HepG2 (cell line): Measurements from ENCODE around the gene CLPX. TPM values are rescaled to one million over a fixed set of nuclear protein-coding genes. Genes with fewer than 3 reads are reported as not detected.

Source experiments
- ATAC-seq: fragments of 200-7000 bp; cut with Tn5 transposase; 3 replicates; pipeline ENCODE4 v1.9.1; 2020; ENCODE audit warnings: mild to moderate bottlenecking, moderate library complexity
- BruUV-seq: library from RNA; stranded (reverse); fragments of 400-500 nt; replicated peaks from 2 replicates; lab custom pipeline; 2021; lab: Mats Ljungman, UMichigan
- CTCF ChIA-PET: fragments of 300-600 bp; formaldehyde crosslinking; extraction: SDS; loops from one replicate; lab custom pipeline; 2021; ENCODE audit warnings: low total read pairs, inconsistent platforms, low intra/inter-chr PET ratio; lab: Yijun Ruan, JAX
- POLR2A ChIA-PET: fragments of 350-600 bp; sonication (Branson Sonifier 250); formaldehyde crosslinking; loops from one replicate; lab custom pipeline; 2020; ENCODE audit warnings: antibody characterized with exemption, inconsistent platforms; lab: Yijun Ruan, JAX
- DNase-seq: peaks from one replicate; pipeline ENCODE4 v3.0.0-alpha.2; 2015; ENCODE audit warnings: low spot score
- FAIRE-seq: peaks from 3 replicates; lab custom pipeline; 2011; peaks lifted over from hg19 to GRCh38; lab: Jason Lieb, UNC
- H2AFZ ChIP-seq: one replicate; pipeline ENCODE4 v1.6.1; 2011; ENCODE audit warnings: low read length, inconsistent platforms
- H3K27ac ChIP-seq: fragments of 300-600 bp; 3 replicates; pipeline ENCODE4 v1.8.0; 2011; ENCODE audit warnings: mixed run types, mild to moderate bottlenecking, mixed read lengths, low read length, inconsistent platforms; ENCODE audit not compliant: insufficient read depth; ENCODE audit errors: extremely low read length
- H3K27me3 ChIP-seq, 2 experiments: fragments of 200-600 bp in 1 of 2; 2 replicates in 1 of 2; 3 replicates in 1 of 2; pipeline versions ENCODE4 v1.6.0 to v1.8.0; 2011; ENCODE audit warnings: low read length in 2 of 2, mild to moderate bottlenecking in 2 of 2, moderate library complexity in 2 of 2, inconsistent platforms in 1 of 2; ENCODE audit not compliant: insufficient read depth in 2 of 2, control insufficient read depth in 1 of 2
- H3K36me3 ChIP-seq, 2 experiments: fragments of 200-600 bp in 1 of 2; replicated peaks in 1 of 2; 2 replicates in 1 of 2; 3 replicates in 1 of 2; pipeline versions ENCODE4 v1.5.1 to v1.8.0; 2011; ENCODE audit warnings: low read length in 2 of 2, inconsistent platforms in 1 of 2; ENCODE audit not compliant: insufficient read depth in 2 of 2, control insufficient read depth in 1 of 2
- H3K4me1 ChIP-seq: 2 replicates; pipeline ENCODE4 v1.5.1; 2012; ENCODE audit warnings: low read length, inconsistent platforms; ENCODE audit not compliant: insufficient read depth
- H3K4me2 ChIP-seq: 2 replicates; pipeline ENCODE4 v1.6.0; 2011; ENCODE audit warnings: low read depth, low read length, inconsistent platforms
- H3K4me3 ChIP-seq, 3 experiments: fragments of 200-600 bp in 1 of 3; sonication (generic), shearing (Covaris generic) in 1 of 3; replicated peaks in 1 of 3; 2 replicates each; pipeline ENCODE4 v1.5.1; 2011 to 2016; ENCODE audit warnings: low read length in 3 of 3, inconsistent platforms in 2 of 3, low read depth in 2 of 3, mild to moderate bottlenecking in 2 of 3, control low read depth in 1 of 3, mixed read lengths in 1 of 3; ENCODE audit not compliant: insufficient read depth in 1 of 3
- H3K79me2 ChIP-seq: one replicate; pipeline ENCODE4 v1.6.1; 2011; ENCODE audit warnings: low read length, inconsistent platforms; ENCODE audit not compliant: insufficient read depth
- H3K9ac ChIP-seq: 2 replicates; pipeline ENCODE4 v1.6.0; 2011; ENCODE audit warnings: mild to moderate bottlenecking, low read depth, low read length, inconsistent platforms; ENCODE audit not compliant: insufficient read depth
- H3K9me3 ChIP-seq: 2 replicates; pipeline ENCODE4 v1.5.1; 2012; ENCODE audit warnings: mild to moderate bottlenecking, low read length
- H4K20me1 ChIP-seq: 2 replicates; pipeline ENCODE4 v1.6.0; 2011; ENCODE audit warnings: inconsistent platforms, mild to moderate bottlenecking, low read length, moderate library complexity; ENCODE audit not compliant: insufficient read depth
- ATF1 ChIP-seq: IDR thresholded peaks from 2 replicates; pipeline ENCODE4 v1.6.1; 2016; ENCODE audit warnings: mild to moderate bottlenecking, control low read depth
- DNMT3B ChIP-seq: conservative IDR thresholded peaks from 2 replicates; pipeline ENCODE4 v1.6.1; 2016; ENCODE audit warnings: missing biosample characterization, control low read depth
- FOSL1 ChIP-seq: sonication (generic); formaldehyde crosslinking; IDR thresholded peaks from 2 replicates; pipeline ENCODE4 v1.9.0; 2021; ENCODE audit warnings: missing genetic modification reagents, borderline replicate concordance
- FOSL2 ChIP-seq: sonication (generic); formaldehyde crosslinking; IDR thresholded peaks from 2 replicates; pipeline ENCODE4 v1.4.0; 2020; ENCODE audit warnings: missing genetic modification reagents
- MXD3 ChIP-seq: IDR thresholded peaks from 2 replicates; pipeline ENCODE4 v1.6.1; 2016; ENCODE audit warnings: mild to moderate bottlenecking, missing biosample characterization, missing genetic modification reagents
- REST ChIP-seq, 2 experiments: IDR thresholded peaks; 2 replicates each; pipeline ENCODE4 v1.6.1; 2011 to 2012; ENCODE audit warnings: low read length in 2 of 2, borderline replicate concordance in 1 of 2, low read depth in 1 of 2, mild to moderate bottlenecking in 1 of 2, moderate library complexity in 1 of 2
- SP1 ChIP-seq, 2 experiments: fragments of 450-650 bp in 1 of 2; sonication (generic) in 1 of 2; formaldehyde crosslinking in 1 of 2; IDR thresholded peaks; 2 replicates each; pipeline versions ENCODE4 v1.4.0 to v1.6.1; 2016 to 2020; ENCODE audit warnings: missing genetic modification reagents in 1 of 2
- ZEB1 ChIP-seq: IDR thresholded peaks from 2 replicates; pipeline ENCODE4 v1.6.1; 2012; ENCODE audit warnings: mild to moderate bottlenecking, low read depth, inconsistent platforms; ENCODE audit not compliant: insufficient replicate concordance
- ZMYM2 ChIP-seq: sonication (generic); formaldehyde crosslinking; IDR thresholded peaks from 2 replicates; pipeline ENCODE4 v1.8.0; 2022; ENCODE audit warnings: mild to moderate bottlenecking, missing genetic modification reagents
- ZMYM3 ChIP-seq: sonication (generic); formaldehyde crosslinking; IDR thresholded peaks from 2 replicates; pipeline ENCODE4 v1.5.1; 2020; ENCODE audit warnings: mild to moderate bottlenecking, missing genetic modification reagents
- ZNF335 ChIP-seq: sonication (generic); formaldehyde crosslinking; IDR thresholded peaks from 2 replicates; pipeline ENCODE4 v1.4.0; 2020; ENCODE audit warnings: missing genetic modification reagents
- ZNF777 ChIP-seq: sonication (generic); formaldehyde crosslinking; IDR thresholded peaks from 2 replicates; pipeline ENCODE4 v1.4.0; 2020; ENCODE audit warnings: missing genetic modification reagents
- ZNF878 ChIP-seq: sonication (generic); formaldehyde crosslinking; IDR thresholded peaks from 2 replicates; pipeline ENCODE4 v1.8.1; 2023; ENCODE audit warnings: mild to moderate bottlenecking, missing genetic modification reagents, moderate library complexity
- ZSCAN12 ChIP-seq: sonication (generic); formaldehyde crosslinking; IDR thresholded peaks from 2 replicates; pipeline ENCODE4 v1.9.0; 2021; ENCODE audit warnings: mild to moderate bottlenecking, missing genetic modification reagents
- ZSCAN31 ChIP-seq: sonication (generic); formaldehyde crosslinking; IDR thresholded peaks from 2 replicates; pipeline ENCODE4 v1.5.0; 2020; ENCODE audit warnings: low read depth, mild to moderate bottlenecking, missing genetic modification reagents
- WGBS: methylation state at CpG from one replicate; pipeline ENCODE4 v1.1.6; 2017; ENCODE audit warnings: low lambda C conversion rate; 5-methylcytosine and 5-hydroxymethylcytosine counted together
- in situ Hi-C: cut with HindIII; loops from 2 replicates; pipeline ENCODE4 v1.10.0; 2017; ENCODE audit warnings: low pct_unique_long_range_greater_than_20kb; ENCODE audit not compliant: extremely low pct_ligation_motif_present
- intact Hi-C: fragments of 100-400 bp; cut with micrococcal nuclease; formaldehyde crosslinking; loops from one replicate; pipeline ENCODE4 v1.10.0; 2022; ENCODE audit not compliant: unreplicated experiment
- polyA plus RNA-seq, 8 experiments: library from polyadenylated mRNA; depleted of rRNA in 3 of 8; stranded (reverse) in 7 of 8; unstranded in 1 of 8; fragments of >200 nt; fragmentation: Illumina TruSeq in 4 of 8; extraction: Trizol in 4 of 8; gene quantifications; 2 replicates each; pipeline versions ENCODE4 v1.2.1 to v1.2.3, GENCODE V29; 2011 to 2016; ENCODE audit warnings: low read depth in 4 of 8, missing spikeins in 1 of 8, mixed read lengths in 1 of 8; ENCODE audit not compliant: insufficient read depth in 1 of 8
- total RNA-seq, 5 experiments: library from RNA; depleted of rRNA; stranded (reverse); fragments of >200 nt; fragmentation: Illumina TruSeq; extraction: Trizol; gene quantifications; 2 replicates each; pipeline ENCODE4 v1.2.3, GENCODE V29; 2016; ENCODE audit warnings: low read depth in 1 of 5

CLPX gene
- total and polyA plus RNA-seq, 2 of the 13 experiments (the other 11 are each of a cell fraction or from before 2014, with no cell fraction given) = 33.9 to 61.3 TPM

GRCh38 chr15:65197337-65197645 is 12.1 kb upstream of the CLPX start:
- BruUV-seq = no TSS peak
- TF ChIP-seq ZSCAN31 (CRISPR knock-in tag) = no peak
- TF ChIP-seq DNMT3B (CRISPR knock-in tag) = no peak
- TF ChIP-seq REST (IDR thresholded peaks at IDR 0.05; ENCODE audit: borderline replicate concordance in 1 of 2, low read depth in 1 of 2, low read length in 2 of 2) = no peak
- TF ChIP-seq FOSL2 (CRISPR knock-in tag) = no peak
- TF ChIP-seq ZEB1 = no peak
- TF ChIP-seq ZNF335 (CRISPR knock-in tag) = no peak
- TF ChIP-seq ATF1 = no peak
- no peak for TF ChIP-seq SP1 (IDR thresholded peaks at IDR 0.05)
- TF ChIP-seq SP1 (CRISPR knock-in tag; IDR thresholded peaks at IDR 0.05) = no peak
- no peak for TF ChIP-seq ZNF777 (CRISPR knock-in tag)
- no peak for TF ChIP-seq ZSCAN12 (CRISPR knock-in tag)
- no peak for TF ChIP-seq ZMYM2 (CRISPR knock-in tag)
- TF ChIP-seq MXD3 = no peak
- TF ChIP-seq ZNF878 (CRISPR knock-in tag) = no peak
- no peak for TF ChIP-seq ZMYM3
- no peak for TF ChIP-seq FOSL1 (CRISPR knock-in tag)
- peaks cover 2 to 3% of the 10 kb centered on the region in 2 experiments; a peak in 3 of 5 replicates for H3K27me3 ChIP-seq

More at GRCh38 chr15:65197337-65197645, 12.1 kb upstream of the CLPX start:
- H3K4me2 ChIP-seq = no peak overlapping the region
- POLR2A ChIA-PET = no interaction called here
- in situ Hi-C loops = loop anchor here (5.0 kb wide), 1 partner anchor 75 kb away; no protein-coding TSS in a partner anchor
- 62% methylated on average over 8 of the region's 8 CpGs for WGBS
- no peak overlapping the region for H3K4me3 ChIP-seq
- H3K4me1 ChIP-seq = peaks cover 6% of the 10 kb centered on the region; the same call in 1 of the 2 replicates
- H3K27ac ChIP-seq = no peak overlapping the region
- ATAC-seq (no peak), DNase-seq (no peak), FAIRE-seq (no peak)
- H3K36me3 ChIP-seq = no peaks in the 10 kb centered on the region
- H3K9me3 ChIP-seq = no peaks in the 10 kb centered on the region
- intact Hi-C loops = no loop called here
- no peak overlapping the region for H3K9ac ChIP-seq
- H2AFZ ChIP-seq = no peak overlapping the region
- CTCF ChIA-PET = no interaction called here
- no peaks in the 10 kb centered on the region for H3K79me2 ChIP-seq
- no peaks in the 10 kb centered on the region for H4K20me1 ChIP-seq
